ENCODE measurements around the gene FDXACB1.
"Not testable (repeated sequence)": the region's sequence is repeated elsewhere in the genome, so short reads cannot be mapped to it uniquely, and the experiment has no call there.

The FDXACB1 gene

GRCh38 chr11:111909378-111909777, 30.4 kb upstream of the FDXACB1 start:
- DNase-seq = no peak

GRCh38 chr11:111908639-111909305, 29.8 kb upstream of the FDXACB1 start:
- no peak for DNase-seq

GRCh38 chr11:111906680-111907079, 27.7 kb upstream of the FDXACB1 start:
- no peak for DNase-seq

GRCh38 chr11:111905411-111905810, 26.4 kb upstream of the FDXACB1 start:
- DNase-seq = peak in 1 of 2 experiments; percentile 16

- no peak for DNase-seq
Measured at GRCh38 chr11:111886844-111887243, 7.9 kb upstream of the FDXACB1 start.

- DNase-seq = no peak
Measured at GRCh38 chr11:111886032-111886431, 7.1 kb upstream of the FDXACB1 start.

GRCh38 chr11:111885053-111885452, 6.1 kb upstream of the FDXACB1 start:
- not testable (repeated sequence) for DNase-seq

- DNase-seq = no peak
Measured at GRCh38 chr11:111882202-111882601, 3.2 kb upstream of the FDXACB1 start.

- DNase-seq = no peak
Measured at GRCh38 chr11:111879637-111879960, 634 bp upstream of the FDXACB1 start.

- no peak for DNase-seq
Measured at GRCh38 chr11:111878385-111878848, 548 bp downstream of the FDXACB1 start.

GRCh38 chr11:111871693-111872161, 7.2 kb downstream of the FDXACB1 start:
- DNase-seq = peak in 1 of 2 experiments; percentile 5

- peak; percentile 43 to 79 for DNase-seq
Measured at GRCh38 chr11:111870886-111871692, 7.9 kb downstream of the FDXACB1 start, which contains the start of gene ALG9. Gene ALG9 (minus strand): TSS chr11:111871581. CDS start chr11:111871482, 99 bp downstream.

- DNase-seq = no peak
Measured at GRCh38 chr11:111870522-111870885, 8.5 kb downstream of the FDXACB1 start.

- no peak for DNase-seq
Measured at GRCh38 chr11:111870113-111870512, 8.9 kb downstream of the FDXACB1 start.

- DNase-seq = no peak
Measured at GRCh38 chr11:111860257-111860656, 18.7 kb downstream of the FDXACB1 start.

GRCh38 chr11:111855506-111855905, 23.5 kb downstream of the FDXACB1 start:
- DNase-seq = no peak

- DNase-seq = no peak
Measured at GRCh38 chr11:111852103-111852502, 26.9 kb downstream of the FDXACB1 start.

GRCh38 chr11:111851636-111852035, 27.3 kb downstream of the FDXACB1 start:
- DNase-seq = peak in 1 of 2 experiments; percentile 5

GRCh38 chr11:111851067-111851466, 27.9 kb downstream of the FDXACB1 start:
- no peak for DNase-seq

- DNase-seq = no peak
Measured at GRCh38 chr11:111849631-111850030, 29.3 kb downstream of the FDXACB1 start.

GRCh38 chr11:111846636-111847035, 32.3 kb downstream of the FDXACB1 start:
- DNase-seq = no peak

- no peak for DNase-seq
Measured at GRCh38 chr11:111846063-111846462, 32.9 kb downstream of the FDXACB1 start.

GRCh38 chr11:111845276-111846028, 33.5 kb downstream of the FDXACB1 start:
- DNase-seq = no peak
